ENCODE data around the gene WSCD1. TPM values are rescaled to one million over a fixed set of nuclear protein-coding genes. Genes with fewer than 3 reads are reported as not detected.

The WSCD1 gene
- polyA plus RNA-seq, 1 donor from 2014 or later, result 9.5 TPM

- no peaks in the 10 kb centered on the region for H3K79me2 ChIP-seq (replicated peaks; ENCODE audit: insufficient read depth, low read length)
- no peak overlapping the region for H2AFZ ChIP-seq (ENCODE audit: low read depth, low read length)
- no peaks in the 10 kb centered on the region for H3K27me3 ChIP-seq (ENCODE audit: insufficient read depth, low read depth, low read length)
- no peak overlapping the region for H3K27ac ChIP-seq (ENCODE audit: low read length)
- no peaks in the 10 kb centered on the region for H3K36me3 ChIP-seq (ENCODE audit: insufficient read depth, low read length)
- no peaks in the 10 kb centered on the region for H3K9me3 ChIP-seq (ENCODE audit: low read length)
- H3K4me2 ChIP-seq (ENCODE audit: low read length), result no peak overlapping the region
- no peak for TF ChIP-seq EZH2 (IDR thresholded peaks at IDR 0.05; ENCODE audit: borderline replicate concordance, insufficient read depth, low read length, poor library complexity, severe bottlenecking)
- TF ChIP-seq REST (IDR thresholded peaks at IDR 0.05; ENCODE audit: borderline replicate concordance), result no peak
- no peak for TF ChIP-seq SMC3 (conservative IDR thresholded peaks at IDR 0.05; ENCODE audit: poor library complexity)
- no peak for TF ChIP-seq CTCF (IDR thresholded peaks at IDR 0.05; ENCODE audit: poor library complexity, severe bottlenecking)
- TF ChIP-seq MXI1 (conservative IDR thresholded peaks at IDR 0.05; ENCODE audit: poor library complexity, severe bottlenecking), result no peak
- TF ChIP-seq TAF1 (IDR thresholded peaks at IDR 0.05; ENCODE audit: low read depth), result no peak
- TF ChIP-seq EP300 (conservative IDR thresholded peaks at IDR 0.05; ENCODE audit: poor library complexity, severe bottlenecking), result no peak
- TF ChIP-seq POLR2AphosphoS5 (IDR thresholded peaks at IDR 0.05), result no peak
- TF ChIP-seq RAD21 (conservative IDR thresholded peaks at IDR 0.05), result no peak
- no peak overlapping the region for H3K9ac ChIP-seq (ENCODE audit: low read length)
- H4K20me1 ChIP-seq (ENCODE audit: insufficient read depth), result no peaks in the 10 kb centered on the region
- H3K4me3 ChIP-seq (ENCODE audit: low read length), result no peak overlapping the region
- no peaks in the 10 kb centered on the region for H3F3A ChIP-seq (ENCODE audit: insufficient read depth, low read length, poor library complexity, severe bottlenecking)
- no peaks in the 10 kb centered on the region for H3K9me2 ChIP-seq (ENCODE audit: insufficient read depth, low read length)
These were observed 28.1 kb downstream of the WSCD1 start for GRCh38 chr17:6098050-6098822.

- Histone ChIP-seq H4K20me1 (ENCODE audit: insufficient read depth) (no peaks in the 10 kb centered on the region), H3K79me2 (replicated peaks; ENCODE audit: insufficient read depth, low read length) (no peaks in the 10 kb centered on the region), H3K4me2 (ENCODE audit: low read length) (no peak overlapping the region), H3K9ac (ENCODE audit: low read length) (no peak overlapping the region), H3K9me2 (ENCODE audit: insufficient read depth, low read length) (no peaks in the 10 kb centered on the region), H3F3A (ENCODE audit: insufficient read depth, low read length, poor library complexity, severe bottlenecking) (no peaks in the 10 kb centered on the region), H3K27me3 (ENCODE audit: insufficient read depth, low read depth, low read length) (no peaks in the 10 kb centered on the region), H2AFZ (ENCODE audit: low read depth, low read length) (no peak overlapping the region), H3K27ac (ENCODE audit: low read length) (no peak overlapping the region), H3K36me3 (ENCODE audit: insufficient read depth, low read length) (no peaks in the 10 kb centered on the region), H3K9me3 (ENCODE audit: low read length) (no peaks in the 10 kb centered on the region), H3K4me3 (ENCODE audit: low read length) (no peak overlapping the region)
- TF ChIP-seq REST (IDR thresholded peaks at IDR 0.05; ENCODE audit: borderline replicate concordance) (no peak), POLR2AphosphoS5 (IDR thresholded peaks at IDR 0.05) (no peak), EP300 (conservative IDR thresholded peaks at IDR 0.05; ENCODE audit: poor library complexity, severe bottlenecking) (no peak), SMC3 (conservative IDR thresholded peaks at IDR 0.05; ENCODE audit: poor library complexity) (no peak), CTCF (IDR thresholded peaks at IDR 0.05; ENCODE audit: poor library complexity, severe bottlenecking) (no peak), MXI1 (conservative IDR thresholded peaks at IDR 0.05; ENCODE audit: poor library complexity, severe bottlenecking) (no peak), RAD21 (conservative IDR thresholded peaks at IDR 0.05) (no peak), EZH2 (IDR thresholded peaks at IDR 0.05; ENCODE audit: borderline replicate concordance, insufficient read depth, low read length, poor library complexity, severe bottlenecking) (no peak), TAF1 (IDR thresholded peaks at IDR 0.05; ENCODE audit: low read depth) (no peak)
These were observed 28.6 kb downstream of the WSCD1 start for GRCh38 chr17:6098823-6099180.

Measured in neural cell (in vitro differentiated cells).